GM19035 (cell line): ENCODE data around the gene PDE4B.
"Not testable (repeated sequence)": the region's sequence is repeated elsewhere in the genome, so short reads cannot be mapped to it uniquely, and the experiment has no call there.

Experiments
- ATAC-seq: cut with Tn5 transposase; IDR thresholded peaks from one replicate; pipeline ENCODE4 v1.9.1; 2021; ENCODE audit not compliant: unreplicated experiment

The PDE4B gene

GRCh38 chr1:65813956-65814355 is 21.3 kb downstream of the PDE4B start:
- no peak for ATAC-seq

- no peak for ATAC-seq
Measured at GRCh38 chr1:65814752-65815151, 22.1 kb downstream of the PDE4B start.

- no peak for ATAC-seq
Measured at GRCh38 chr1:65817891-65818290, 25.2 kb downstream of the PDE4B start.

GRCh38 chr1:65818966-65819365 is 26.3 kb downstream of the PDE4B start:
- ATAC-seq = no peak

- ATAC-seq = no peak
Measured at GRCh38 chr1:65820983-65821382, 28.3 kb downstream of the PDE4B start.

GRCh38 chr1:65821386-65821785 is 28.7 kb downstream of the PDE4B start:
- ATAC-seq = no peak

- no peak for ATAC-seq
Measured at GRCh38 chr1:65824103-65824502, 31.4 kb downstream of the PDE4B start.

- ATAC-seq = no peak
Measured at GRCh38 chr1:65825741-65826140, 33.0 kb downstream of the PDE4B start.

GRCh38 chr1:65826782-65827181 is 34.1 kb downstream of the PDE4B start:
- ATAC-seq = no peak

GRCh38 chr1:65827346-65827745 is 34.7 kb downstream of the PDE4B start:
- no peak for ATAC-seq

GRCh38 chr1:65830306-65830705 is 37.6 kb downstream of the PDE4B start:
- peak; percentile 63 for ATAC-seq

- ATAC-seq = no peak
Measured at GRCh38 chr1:65832296-65832695, 39.6 kb downstream of the PDE4B start.

GRCh38 chr1:65836686-65837085 is 44.0 kb downstream of the PDE4B start:
- no peak for ATAC-seq

GRCh38 chr1:65840683-65841082 is 48.0 kb downstream of the PDE4B start:
- no peak for ATAC-seq

- ATAC-seq = no peak
Measured at GRCh38 chr1:65844296-65844695, 51.6 kb downstream of the PDE4B start.

- ATAC-seq = no peak
Measured at GRCh38 chr1:65844821-65845534, 52.3 kb downstream of the PDE4B start.

GRCh38 chr1:65845535-65846060 is 52.9 kb downstream of the PDE4B start:
- no peak for ATAC-seq

GRCh38 chr1:65846866-65847265 is 54.2 kb downstream of the PDE4B start:
- no peak for ATAC-seq

GRCh38 chr1:65850281-65850680 is 57.6 kb downstream of the PDE4B start:
- no peak for ATAC-seq

GRCh38 chr1:65856591-65856990 is 63.9 kb downstream of the PDE4B start:
- not testable (repeated sequence) for ATAC-seq

- ATAC-seq = peak; percentile 78
Measured at GRCh38 chr1:65866439-65866838, 73.7 kb downstream of the PDE4B start.

GRCh38 chr1:65872301-65872700 is 79.6 kb downstream of the PDE4B start:
- no peak for ATAC-seq

- ATAC-seq = not testable (repeated sequence)
Measured at GRCh38 chr1:65878342-65878741, 85.6 kb downstream of the PDE4B start.
